Measurements from ENCODE around the gene TOX4. TPM values are rescaled to one million over a fixed set of nuclear protein-coding genes. Genes with fewer than 3 reads are reported as not detected.
"Not testable (repeated sequence)": the region's sequence is repeated elsewhere in the genome, so short reads cannot be mapped to it uniquely, and the experiment has no call there.

The TOX4 gene
- total RNA-seq, 1 donor from 2014 or later, result 61.1 TPM

GRCh38 chr14:21440859-21441258 lies 36.1 kb upstream of the TOX4 start:
- H3K36me3 Mint-ChIP-seq, result peaks cover 4% of the 10 kb centered on the region
- H3K27me3 Mint-ChIP-seq (ENCODE audit: low read depth), result no peaks in the 10 kb centered on the region
- no peak overlapping the region for H3K4me3 Mint-ChIP-seq
- no peak overlapping the region for H3K27ac Mint-ChIP-seq
- no peak for TF ChIP-seq CTCF (IDR thresholded peaks at IDR 0.05; ENCODE audit: unreplicated experiment)
- H3K9me3 Mint-ChIP-seq, result no peaks in the 10 kb centered on the region
- peaks cover 9% of the 10 kb centered on the region for H3K4me1 Mint-ChIP-seq
- no peak for DNase-seq (ENCODE audit: low spot score in 2 of 2, unreplicated experiment in 2 of 2)

GRCh38 chr14:21442657-21443056 lies 34.3 kb upstream of the TOX4 start:
- DNase-seq (ENCODE audit: low spot score in 2 of 2, unreplicated experiment in 2 of 2); H3K27me3 Mint-ChIP-seq (ENCODE audit: low read depth); H3K4me1 Mint-ChIP-seq; H3K9me3 Mint-ChIP-seq; H3K36me3 Mint-ChIP-seq; H3K27ac Mint-ChIP-seq; H3K4me3 Mint-ChIP-seq: not testable (repeated sequence)

GRCh38 chr14:21449899-21450216 lies 27.1 kb upstream of the TOX4 start:
- Mint-ChIP-seq H3K27me3 (ENCODE audit: low read depth) (no peaks in the 10 kb centered on the region), H3K36me3 (no peaks in the 10 kb centered on the region), H3K9me3 (no peaks in the 10 kb centered on the region), H3K4me3 (no peak overlapping the region), H3K4me1 (peaks cover 22% of the 10 kb centered on the region), H3K27ac (peak overlapping the region; percentile 68)
- no peak for TF ChIP-seq CTCF (IDR thresholded peaks at IDR 0.05; ENCODE audit: unreplicated experiment)
- DNase-seq (ENCODE audit: low spot score in 2 of 2, unreplicated experiment in 2 of 2), result no peak

GRCh38 chr14:21454843-21455544 lies 22.0 kb upstream of the TOX4 start:
- Mint-ChIP-seq H3K9me3 (no peaks in the 10 kb centered on the region), H3K27ac (peak overlapping the region; percentile 100), H3K4me1 (peaks cover 24% of the 10 kb centered on the region), H3K4me3 (peak overlapping the region; percentile 92), H3K36me3 (peaks cover 3% of the 10 kb centered on the region), H3K27me3 (ENCODE audit: low read depth) (no peaks in the 10 kb centered on the region)
- no peak for DNase-seq (ENCODE audit: low spot score in 2 of 2, unreplicated experiment in 2 of 2)
- no peak for TF ChIP-seq CTCF (IDR thresholded peaks at IDR 0.05; ENCODE audit: unreplicated experiment)

DNA sequence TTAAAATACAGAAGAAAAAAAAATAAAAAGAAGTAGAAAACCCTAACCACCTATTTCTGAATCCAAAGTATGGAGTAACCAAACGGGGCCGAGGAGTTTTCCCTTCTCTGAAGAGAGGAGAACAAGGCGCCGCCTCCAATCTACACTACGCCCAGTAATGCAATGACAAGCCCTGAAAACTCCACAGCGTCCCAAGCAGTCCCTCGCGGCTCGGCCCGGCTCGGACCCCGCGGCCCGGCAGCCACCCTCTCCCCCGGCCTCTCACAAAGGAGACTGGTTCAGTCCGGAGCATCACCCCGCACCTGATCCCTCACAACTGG lies 21.4 kb upstream of the TOX4 start:
- H3K4me1 Mint-ChIP-seq, result peaks cover 23% of the 10 kb centered on the region
- H3K36me3 Mint-ChIP-seq, result peaks cover 4% of the 10 kb centered on the region
- no peak for TF ChIP-seq CTCF (IDR thresholded peaks at IDR 0.05; ENCODE audit: unreplicated experiment)
- H3K27me3 Mint-ChIP-seq (ENCODE audit: low read depth), result no peaks in the 10 kb centered on the region
- peak overlapping the region; percentile 92 for H3K4me3 Mint-ChIP-seq
- no peak for DNase-seq (ENCODE audit: low spot score in 2 of 2, unreplicated experiment in 2 of 2)
- H3K9me3 Mint-ChIP-seq, result no peaks in the 10 kb centered on the region
- peak overlapping the region; percentile 100 for H3K27ac Mint-ChIP-seq

GRCh38 chr14:21455912-21456667 lies 20.9 kb upstream of the TOX4 start, which contains the start of gene CHD8:
Gene CHD8 (minus strand): TSS chr14:21456123. CDS start chr14:21431643, 24,480 bp downstream.
- peak; percentile 65 for TF ChIP-seq CTCF (IDR thresholded peaks at IDR 0.05; ENCODE audit: unreplicated experiment)
- Mint-ChIP-seq H3K4me3 (peak within 1 kb of the TSS; percentile 92), H3K36me3 (peaks cover 8% of the 10 kb centered on the region), H3K4me1 (peaks cover 23% of the 10 kb centered on the region), H3K9me3 (no peaks in the 10 kb centered on the region), H3K27me3 (ENCODE audit: low read depth) (no peaks in the 10 kb centered on the region), H3K27ac (peak within 1 kb of the TSS; percentile 100)
- peak; percentile 97 for DNase-seq (ENCODE audit: low spot score in 2 of 2, unreplicated experiment in 2 of 2)

Measured in mesothelial cell of epicardium (in vitro differentiated cells).